Osteoblast (primary cell): ENCODE results near the gene HEPH. TPM values are rescaled to one million over a fixed set of nuclear protein-coding genes. Genes with fewer than 3 reads are reported as not detected.

ENCODE experiments used
- DNase-seq: peaks from one replicate; pipeline ENCODE4 v3.0.0; 2011; ENCODE audit warnings: low spot score, mixed read lengths; ENCODE audit not compliant: insufficient read length; ENCODE audit errors: missing footprints
- H2AFZ ChIP-seq: 2 replicates; pipeline ENCODE4 v1.6.0; 2011; ENCODE audit warnings: mild to moderate bottlenecking, low read length
- H3K27ac ChIP-seq: 2 replicates; pipeline ENCODE4 v1.5.1; 2011; ENCODE audit warnings: mild to moderate bottlenecking, low read depth, low read length, moderate library complexity
- H3K27me3 ChIP-seq: 2 replicates; pipeline ENCODE4 v1.6.0; 2012; ENCODE audit warnings: mild to moderate bottlenecking, control low read depth, inconsistent platforms, low read length, moderate library complexity; ENCODE audit not compliant: insufficient read depth
- H3K36me3 ChIP-seq: 2 replicates; pipeline ENCODE4 v1.5.1; 2011; ENCODE audit warnings: mild to moderate bottlenecking, low read length, control low read depth, moderate library complexity; ENCODE audit not compliant: insufficient read depth
- H3K4me1 ChIP-seq: 2 replicates; pipeline ENCODE4 v1.5.1; 2011; ENCODE audit warnings: mild to moderate bottlenecking, low read length, control low read depth, moderate library complexity; ENCODE audit not compliant: insufficient read depth
- H3K4me2 ChIP-seq: 2 replicates; pipeline ENCODE4 v1.6.0; 2011; ENCODE audit warnings: mild to moderate bottlenecking, low read length; ENCODE audit not compliant: insufficient read depth
- H3K4me3 ChIP-seq: fragments of 200-600 bp; sonication (generic); 3 replicates; pipeline ENCODE4 v1.5.1; 2012; ENCODE audit warnings: mild to moderate bottlenecking, low read length, inconsistent platforms; ENCODE audit not compliant: insufficient read depth
- H3K79me2 ChIP-seq: 2 replicates; pipeline ENCODE4 v1.6.0; 2012; ENCODE audit warnings: mild to moderate bottlenecking, low read length, control low read depth, inconsistent platforms; ENCODE audit not compliant: insufficient read depth
- H3K9me3 ChIP-seq: 2 replicates; pipeline ENCODE4 v1.5.1; 2011; ENCODE audit warnings: low read depth, low read length, control low read depth
- H4K20me1 ChIP-seq: 2 replicates; pipeline ENCODE4 v1.6.0; 2012; ENCODE audit warnings: mild to moderate bottlenecking, low read length, control low read depth; ENCODE audit not compliant: insufficient read depth
- total RNA-seq: library from RNA; depleted of rRNA; stranded (reverse); fragments of >200 nt; gene quantifications from 2 replicates; pipeline ENCODE4 v1.2.3, GENCODE V29; 2012
- TF ChIP-seq, protein P1 (sequence below): IDR thresholded peaks from 2 replicates; pipeline ENCODE4 v1.5.1; 2011; ENCODE audit warnings: mild to moderate bottlenecking, low read depth, low read length, moderate library complexity; ENCODE audit errors: extremely low read depth

HEPH gene
- total RNA-seq, 1 donor: 63.0 TPM

DNA sequence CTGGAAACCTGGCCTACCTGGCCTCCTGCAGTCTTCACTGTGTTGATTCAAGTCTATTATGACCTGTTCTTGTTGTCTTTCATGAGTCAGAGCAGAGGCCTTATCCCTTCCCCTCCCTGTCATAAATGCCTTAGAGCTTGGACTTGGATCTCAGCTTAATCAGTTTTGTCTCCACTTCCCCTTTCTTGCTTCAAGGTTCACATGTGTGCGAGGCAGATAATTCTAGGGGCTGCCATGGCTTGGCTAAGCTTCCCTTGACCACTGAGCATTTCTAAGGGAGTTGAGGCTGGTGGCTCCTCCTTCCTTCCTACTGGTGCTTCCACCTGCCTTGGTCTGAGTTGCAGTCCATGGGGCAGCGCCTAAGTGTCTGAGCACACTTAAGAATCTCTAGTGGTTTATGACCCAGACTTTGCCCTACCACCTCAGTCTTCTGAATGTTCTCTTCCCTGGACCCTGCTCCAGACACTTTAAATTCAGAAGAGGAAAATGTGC is 1.7 kb upstream of the HEPH start:
- TF ChIP-seq, protein P1, sequence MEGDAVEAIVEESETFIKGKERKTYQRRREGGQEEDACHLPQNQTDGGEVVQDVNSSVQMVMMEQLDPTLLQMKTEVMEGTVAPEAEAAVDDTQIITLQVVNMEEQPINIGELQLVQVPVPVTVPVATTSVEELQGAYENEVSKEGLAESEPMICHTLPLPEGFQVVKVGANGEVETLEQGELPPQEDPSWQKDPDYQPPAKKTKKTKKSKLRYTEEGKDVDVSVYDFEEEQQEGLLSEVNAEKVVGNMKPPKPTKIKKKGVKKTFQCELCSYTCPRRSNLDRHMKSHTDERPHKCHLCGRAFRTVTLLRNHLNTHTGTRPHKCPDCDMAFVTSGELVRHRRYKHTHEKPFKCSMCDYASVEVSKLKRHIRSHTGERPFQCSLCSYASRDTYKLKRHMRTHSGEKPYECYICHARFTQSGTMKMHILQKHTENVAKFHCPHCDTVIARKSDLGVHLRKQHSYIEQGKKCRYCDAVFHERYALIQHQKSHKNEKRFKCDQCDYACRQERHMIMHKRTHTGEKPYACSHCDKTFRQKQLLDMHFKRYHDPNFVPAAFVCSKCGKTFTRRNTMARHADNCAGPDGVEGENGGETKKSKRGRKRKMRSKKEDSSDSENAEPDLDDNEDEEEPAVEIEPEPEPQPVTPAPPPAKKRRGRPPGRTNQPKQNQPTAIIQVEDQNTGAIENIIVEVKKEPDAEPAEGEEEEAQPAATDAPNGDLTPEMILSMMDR: no peak
- no peaks in the 10 kb centered on the region for H3K36me3 ChIP-seq
- H4K20me1 ChIP-seq: no peaks in the 10 kb centered on the region
- no peaks in the 10 kb centered on the region for H3K79me2 ChIP-seq
- DNase-seq: no peak
- no peaks in the 10 kb centered on the region for H3K9me3 ChIP-seq
- H3K4me1 ChIP-seq: peaks cover 4% of the 10 kb centered on the region
- no peak overlapping the region for H3K4me2 ChIP-seq
- H3K4me3 ChIP-seq: no peak overlapping the region
- H3K27ac ChIP-seq: no peak overlapping the region
- no peaks in the 10 kb centered on the region for H3K27me3 ChIP-seq
- no peak overlapping the region for H2AFZ ChIP-seq

- Histone ChIP-seq H2AFZ (no peak overlapping the region), H3K79me2 (no peaks in the 10 kb centered on the region), H3K36me3 (no peaks in the 10 kb centered on the region), H3K4me1 (peaks cover 4% of the 10 kb centered on the region), H3K9me3 (no peaks in the 10 kb centered on the region), H3K4me2 (no peak overlapping the region), H4K20me1 (no peaks in the 10 kb centered on the region), H3K27ac (peak overlapping the region; percentile 29), H3K4me3 (no peak overlapping the region), H3K27me3 (no peaks in the 10 kb centered on the region)
- TF ChIP-seq, protein P1: no peak
- DNase-seq: no peak
Observed at GRCh38 chrX:66163447-66163846, 600 bp upstream of the HEPH start.

GRCh38 chrX:66164470-66164869 is 423 bp downstream of the HEPH start:
- DNase-seq: no peak
- H3K4me3 ChIP-seq: peak overlapping the region; percentile 66
- H3K36me3 ChIP-seq: no peaks in the 10 kb centered on the region
- H3K4me2 ChIP-seq: peak overlapping the region; percentile 61
- H3K79me2 ChIP-seq: no peaks in the 10 kb centered on the region
- H3K9me3 ChIP-seq: no peaks in the 10 kb centered on the region
- no peaks in the 10 kb centered on the region for H4K20me1 ChIP-seq
- H3K4me1 ChIP-seq: peaks cover 4% of the 10 kb centered on the region
- H3K27ac ChIP-seq: peak overlapping the region; percentile 15
- no peaks in the 10 kb centered on the region for H3K27me3 ChIP-seq
- peak overlapping the region; percentile 58 for H2AFZ ChIP-seq
- TF ChIP-seq, protein P1: no peak

DNA sequence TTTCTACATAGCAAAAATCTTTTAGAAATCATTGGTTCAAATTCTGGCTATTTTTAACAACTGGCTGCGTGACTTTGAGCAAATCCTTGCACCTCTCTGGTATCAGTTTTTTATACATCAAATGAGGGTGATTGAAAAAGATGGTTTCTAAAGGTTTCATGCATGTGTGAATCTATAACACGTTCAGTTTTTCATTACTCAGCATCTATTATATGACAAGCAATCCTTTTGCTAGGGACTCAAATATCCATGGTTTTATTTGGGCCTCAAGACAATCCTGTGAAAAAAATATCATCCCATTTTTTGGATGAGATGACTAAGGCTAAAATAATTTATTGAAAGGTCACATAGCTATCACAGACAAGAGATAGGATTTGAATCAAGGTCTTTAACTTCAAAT is 884 bp downstream of the HEPH start:
- H3K27me3 ChIP-seq: no peaks in the 10 kb centered on the region
- TF ChIP-seq, protein P1: no peak
- peak overlapping the region; percentile 15 for H3K27ac ChIP-seq
- DNase-seq: no peak
- H4K20me1 ChIP-seq: no peaks in the 10 kb centered on the region
- peaks cover 4% of the 10 kb centered on the region for H3K4me1 ChIP-seq
- peak overlapping the region; percentile 66 for H3K4me3 ChIP-seq
- no peaks in the 10 kb centered on the region for H3K9me3 ChIP-seq
- no peaks in the 10 kb centered on the region for H3K36me3 ChIP-seq
- H3K79me2 ChIP-seq: no peaks in the 10 kb centered on the region
- H2AFZ ChIP-seq: no peak overlapping the region
- peak overlapping the region; percentile 61 for H3K4me2 ChIP-seq
